Measurements from ENCODE around the gene OSBPL6. TPM values are rescaled to one million over a fixed set of nuclear protein-coding genes. Genes with fewer than 3 reads are reported as not detected.

The OSBPL6 gene
- total RNA-seq, 4 donors from 2014 or later: 1.8 to 3.3 (median 2.3) TPM

GRCh38 chr2:178427458-178427857 is 233.1 kb downstream of the OSBPL6 start:
- H3K4me3 ChIP-seq: no peak overlapping the region
- DNase-seq (ENCODE audit: extremely low spot score): no peak
- no peak overlapping the region for H3K27ac ChIP-seq (replicated peaks in 1 of 4)
- no peak for TF ChIP-seq POLR2A (IDR thresholded peaks at IDR 0.05; ENCODE audit: low read depth)
- whole genome bisulfite sequencing: 79% methylated on average over 2 of the region's 2 CpGs
- H3K4me1 ChIP-seq: no peaks in the 10 kb centered on the region
- intact Hi-C loops (cut with DNase I): no loop called here
- H3K36me3 ChIP-seq: peaks cover 19 to 67% (median 53%) of the 10 kb centered on the region in 4 donors
- peaks cover 0 to 6% (median 0%) of the 10 kb centered on the region in 4 donors for H3K9me3 ChIP-seq
- H3K27me3 ChIP-seq: no peaks in the 10 kb centered on the region

GRCh38 chr2:178428396-178428806 is 234.1 kb downstream of the OSBPL6 start:
- WGBS: 100% methylated on average over 1 of the region's 1 CpG
- no peak for DNase-seq (ENCODE audit: extremely low spot score)
- Histone ChIP-seq H3K36me3 (peaks cover 23 to 72% (median 62%) of the 10 kb centered on the region in 4 donors), H3K4me3 (no peak overlapping the region), H3K27ac (replicated peaks in 1 of 4) (no peak overlapping the region), H3K9me3 (peaks cover 0 to 6% (median 0%) of the 10 kb centered on the region in 4 donors), H3K27me3 (no peaks in the 10 kb centered on the region), H3K4me1 (no peaks in the 10 kb centered on the region)
- TF ChIP-seq CTCF (IDR thresholded peaks at IDR 0.05): no peak
- TF ChIP-seq EP300 (IDR thresholded peaks at IDR 0.05): no peak
- TF ChIP-seq POLR2A (IDR thresholded peaks at IDR 0.05; ENCODE audit: low read depth): no peak
- TF ChIP-seq POLR2AphosphoS5 (IDR thresholded peaks at IDR 0.05): no peak
- intact Hi-C loops (cut with DNase I): no loop called here

GRCh38 chr2:178429336-178429735 is 235.0 kb downstream of the OSBPL6 start:
- peaks cover 30 to 82% (median 71%) of the 10 kb centered on the region in 4 donors for H3K36me3 ChIP-seq
- no peak for TF ChIP-seq POLR2A (IDR thresholded peaks at IDR 0.05; ENCODE audit: low read depth)
- no peak for TF ChIP-seq CTCF (IDR thresholded peaks at IDR 0.05)
- TF ChIP-seq POLR2AphosphoS5 (IDR thresholded peaks at IDR 0.05): no peak
- TF ChIP-seq EP300 (IDR thresholded peaks at IDR 0.05): no peak

GRCh38 chr2:178436662-178437061 is 242.3 kb downstream of the OSBPL6 start:
- TF ChIP-seq POLR2AphosphoS5 (IDR thresholded peaks at IDR 0.05): no peak
- TF ChIP-seq POLR2A (IDR thresholded peaks at IDR 0.05; ENCODE audit: low read depth): no peak
- no peak for TF ChIP-seq CTCF (IDR thresholded peaks at IDR 0.05)
- TF ChIP-seq EP300 (IDR thresholded peaks at IDR 0.05): no peak
- Histone ChIP-seq H3K27ac (replicated peaks in 1 of 4) (no peak overlapping the region), H3K36me3 (peaks cover 38 to 99% (median 83%) of the 10 kb centered on the region in 4 donors), H3K27me3 (no peaks in the 10 kb centered on the region), H3K9me3 (no peaks in the 10 kb centered on the region), H3K4me1 (no peaks in the 10 kb centered on the region), H3K4me3 (no peak overlapping the region)
- intact Hi-C loops (cut with DNase I): no loop called here
- no peak for DNase-seq (ENCODE audit: extremely low spot score)
- WGBS: 92% methylated on average over 2 of the region's 2 CpGs

More at GRCh38 chr2:178429336-178429735, 235.0 kb downstream of the OSBPL6 start:
- H3K27ac ChIP-seq (replicated peaks in 1 of 4): no peak overlapping the region
- H3K4me1 ChIP-seq: no peaks in the 10 kb centered on the region
- intact Hi-C loops (cut with DNase I): no loop called here
- DNase-seq (ENCODE audit: extremely low spot score): no peak
- no peak overlapping the region for H3K4me3 ChIP-seq
- H3K27me3 ChIP-seq: no peaks in the 10 kb centered on the region
- H3K9me3 ChIP-seq: peaks cover 0 to 6% (median 0%) of the 10 kb centered on the region in 4 donors

GRCh38 chr2:178441426-178441825 is 247.1 kb downstream of the OSBPL6 start:
- Histone ChIP-seq H3K9me3 (no peaks in the 10 kb centered on the region), H3K4me3 (no peak overlapping the region), H3K27ac (replicated peaks in 1 of 4) (no peak overlapping the region), H3K36me3 (peaks cover 46 to 99% (median 84%) of the 10 kb centered on the region in 4 donors), H3K4me1 (no peaks in the 10 kb centered on the region), H3K27me3 (no peaks in the 10 kb centered on the region)
- intact Hi-C loops (cut with DNase I): loop anchor here (10.0 kb wide), 1 partner anchor 83 kb away; no protein-coding TSS in a partner anchor
- no peak for DNase-seq (ENCODE audit: extremely low spot score)
- TF ChIP-seq POLR2A (IDR thresholded peaks at IDR 0.05; ENCODE audit: low read depth) (no peak), CTCF (IDR thresholded peaks at IDR 0.05) (no peak), POLR2AphosphoS5 (IDR thresholded peaks at IDR 0.05) (no peak), EP300 (IDR thresholded peaks at IDR 0.05) (no peak)
- WGBS: 93% methylated on average over 2 of the region's 2 CpGs
